HG03457 (cell line): ENCODE data around the gene SFSWAP.
"Not testable (repeated sequence)": the region's sequence is repeated elsewhere in the genome, so short reads cannot be mapped to it uniquely, and the experiment has no call there.

Experiments
- ATAC-seq: cut with Tn5 transposase; IDR thresholded peaks from one replicate; pipeline ENCODE4 v1.9.1; 2021; ENCODE audit warnings: moderate number of reproducible peaks; ENCODE audit not compliant: unreplicated experiment

Gene SFSWAP

GRCh38 chr12:131803961-131804521, 93.2 kb downstream of the SFSWAP start:
- no peak for ATAC-seq

GRCh38 chr12:131805421-131805820, 94.5 kb downstream of the SFSWAP start:
- ATAC-seq: no peak

- no peak for ATAC-seq
Observed at GRCh38 chr12:131806674-131807073, 95.8 kb downstream of the SFSWAP start.

- no peak for ATAC-seq
Observed at GRCh38 chr12:131808744-131809371, 98.0 kb downstream of the SFSWAP start.

- ATAC-seq: not testable (repeated sequence)
Observed at GRCh38 chr12:131809476-131810254, 98.8 kb downstream of the SFSWAP start.

GRCh38 chr12:131810726-131811125, 99.8 kb downstream of the SFSWAP start:
- ATAC-seq: no peak

- no peak for ATAC-seq
Observed at GRCh38 chr12:131815131-131815530, 104.2 kb downstream of the SFSWAP start.

- no peak for ATAC-seq
Observed at GRCh38 chr12:131816495-131816894, 105.6 kb downstream of the SFSWAP start.

- ATAC-seq: no peak
Observed at GRCh38 chr12:131817241-131817640, 106.4 kb downstream of the SFSWAP start.

- ATAC-seq: no peak
Observed at GRCh38 chr12:131818821-131819585, 108.1 kb downstream of the SFSWAP start.

- ATAC-seq: no peak
Observed at GRCh38 chr12:131824450-131824849, 113.6 kb downstream of the SFSWAP start.

GRCh38 chr12:131825146-131825892, 114.4 kb downstream of the SFSWAP start:
- no peak for ATAC-seq

- ATAC-seq: no peak
Observed at GRCh38 chr12:131826097-131826928, 115.4 kb downstream of the SFSWAP start.

- ATAC-seq: no peak
Observed at GRCh38 chr12:131827961-131828534, 117.2 kb downstream of the SFSWAP start, which contains the start of gene MMP17. MMP17 (plus strand) TSS chr12:131828393; CDS start chr12:131828495, 102 bp downstream.

- ATAC-seq: no peak
Observed at GRCh38 chr12:131828671-131829355, 117.9 kb downstream of the SFSWAP start.

GRCh38 chr12:131829356-131829747, 118.5 kb downstream of the SFSWAP start:
- ATAC-seq: no peak

- ATAC-seq: no peak
Observed at GRCh38 chr12:131829791-131830334, 119.0 kb downstream of the SFSWAP start.

- ATAC-seq: no peak
Observed at GRCh38 chr12:131830335-131830913, 119.5 kb downstream of the SFSWAP start.
